Measurements from ENCODE around the gene TRIM52. TPM values are rescaled to one million over a fixed set of nuclear protein-coding genes. Genes with fewer than 3 reads are reported as not detected.

Gene TRIM52
- total and polyA plus RNA-seq, 9 of the 15 experiments (the other 6 are each of a cell fraction or from before 2014, with no cell fraction given) = 3.3 to 21.9 (median 13.5) TPM

- TF ChIP-seq ZNF449 (CRISPR knock-in tag; IDR thresholded peaks at IDR 0.05) (no peak), ZNF316 (IDR thresholded peaks at IDR 0.05) (no peak), RBBP5 (IDR thresholded peaks at IDR 0.05; ENCODE audit: borderline replicate concordance, insufficient read depth, low read length, poor library complexity, severe bottlenecking) (peak; percentile 99), ETV1 (tag; conservative IDR thresholded peaks at IDR 0.05; ENCODE audit: low read depth) (peak; percentile 36; the same call in 1 of the 2 replicates), STAT5B (CRISPR knock-in tag; IDR thresholded peaks at IDR 0.05) (no peak), TEAD4 (IDR thresholded peaks at IDR 0.05; ENCODE audit: low read length) (peak; percentile 76), TEAD4 (CRISPR knock-in tag; IDR thresholded peaks at IDR 0.05; ENCODE audit: borderline replicate concordance) (no peak), HMG20A (CRISPR knock-in tag; conservative IDR thresholded peaks at IDR 0.05) (no peak), CTCFL (IDR thresholded peaks at IDR 0.05; ENCODE audit: borderline replicate concordance, insufficient read depth, low read depth, low read length, poor library complexity, severe bottlenecking) (no peak), RB1 (IDR thresholded peaks at IDR 0.05; ENCODE audit: low read depth) (peak; percentile 78), TAF9B (IDR thresholded peaks at IDR 0.05; ENCODE audit: partially characterized antibody) (peak; percentile 99), RAD21 (CRISPR knock-in tag; conservative IDR thresholded peaks at IDR 0.05 in 1 of 2, IDR thresholded peaks at IDR 0.05 in 1 of 2) (no peak), RBFOX2 (IDR thresholded peaks at IDR 0.05; ENCODE audit: low read depth, low read length) (peak; percentile 98), FOXA1 (IDR thresholded peaks at IDR 0.05; ENCODE audit: borderline replicate concordance) (no peak), LCOR (CRISPR knock-in tag; IDR thresholded peaks at IDR 0.05) (peak; percentile 89), BRD9 (IDR thresholded peaks at IDR 0.05; ENCODE audit: low read depth, partially characterized antibody) (peak; percentile 95), BHLHE40 (IDR thresholded peaks at IDR 0.05; ENCODE audit: low read length) (0 out of 2 replicates have a peak, but pooled peaks have one; percentile 4), NBN (IDR thresholded peaks at IDR 0.05; ENCODE audit: low read depth) (no peak), MLLT1 (IDR thresholded peaks at IDR 0.05) (peak in 1 of 2 experiments; percentile 81; a peak in 2 of 4 replicates), MTF1 (CRISPR knock-in tag; IDR thresholded peaks at IDR 0.05; ENCODE audit: borderline replicate concordance) (no peak), JUND (IDR thresholded peaks at IDR 0.05; ENCODE audit: borderline replicate concordance, low read depth, low read length) (0 out of 2 replicates have a peak, but pooled peaks have one; percentile 37), JUND (tag; IDR thresholded peaks at IDR 0.05; ENCODE audit: borderline replicate concordance, low read depth, low read length) (no peak; the same call in 2 of the 3 replicates), ZNF76 (CRISPR knock-in tag; IDR thresholded peaks at IDR 0.05; ENCODE audit: borderline replicate concordance) (no peak), TAF7 (tag; IDR thresholded peaks at IDR 0.05) (peak; percentile 100)
Measured at GRCh38 chr5:181243564-181244343, 17.2 kb downstream of the TRIM52 start, which contains the start of gene RACK1 (continued).
